G401 (cell line): ENCODE data around the gene RNASEH2B. TPM values are rescaled to one million over a fixed set of nuclear protein-coding genes. Genes with fewer than 3 reads are reported as not detected.

ENCODE experiments used
- DNase-seq: peaks from one replicate; pipeline ENCODE4 v3.0.0-alpha.2; 2015; ENCODE audit warnings: low spot score
- in situ Hi-C: cut with HindIII; loops from 2 replicates; pipeline ENCODE4 v1.10.0; 2016; ENCODE audit warnings: low sequenced_read_pairs, mixed read lengths
- total RNA-seq: library from RNA; depleted of rRNA; stranded (reverse); fragments of >200 nt; shearing (Covaris generic); gene quantifications from 2 replicates; pipeline ENCODE4 v1.2.3, GENCODE V29; 2014

Gene RNASEH2B
- total RNA-seq, 1 experiment from 2014 or later: 41.6 TPM

DNA sequence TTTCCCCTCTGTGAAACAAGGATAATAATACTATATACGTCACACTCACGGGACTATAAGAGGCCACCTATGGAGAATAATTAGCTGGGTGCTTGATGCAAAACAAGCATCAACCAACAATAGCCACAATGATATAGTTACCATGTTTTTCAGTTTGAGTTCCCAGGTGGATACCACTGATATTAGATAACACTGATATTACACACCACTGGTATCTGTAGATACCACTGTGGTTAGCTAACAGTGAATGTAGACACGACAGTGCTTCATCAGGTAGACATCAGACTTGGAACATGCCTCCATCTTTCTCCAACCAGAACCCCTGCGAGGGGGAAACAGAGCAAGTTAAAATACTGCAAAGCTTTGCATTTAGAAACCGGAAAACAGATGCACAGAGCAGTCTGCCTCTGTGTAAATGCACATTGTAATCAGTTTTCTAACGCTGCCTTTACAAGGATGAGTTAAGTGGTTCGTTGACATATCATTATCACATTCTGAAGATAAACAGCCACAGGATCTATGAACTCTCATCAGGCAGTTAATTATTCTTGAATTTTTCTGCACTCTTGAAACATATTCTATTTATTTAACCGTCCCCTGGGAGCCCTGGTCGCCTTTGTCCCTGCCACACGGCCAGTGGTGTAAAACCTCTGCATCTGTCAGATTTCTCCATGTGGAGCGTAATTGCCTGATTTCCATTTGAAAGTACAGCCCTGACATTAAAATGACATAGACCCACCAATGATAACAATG, 80.7 kb downstream of the RNASEH2B start:
- in situ Hi-C loops: no loop called here
- DNase-seq: peak; percentile 33

DNA sequence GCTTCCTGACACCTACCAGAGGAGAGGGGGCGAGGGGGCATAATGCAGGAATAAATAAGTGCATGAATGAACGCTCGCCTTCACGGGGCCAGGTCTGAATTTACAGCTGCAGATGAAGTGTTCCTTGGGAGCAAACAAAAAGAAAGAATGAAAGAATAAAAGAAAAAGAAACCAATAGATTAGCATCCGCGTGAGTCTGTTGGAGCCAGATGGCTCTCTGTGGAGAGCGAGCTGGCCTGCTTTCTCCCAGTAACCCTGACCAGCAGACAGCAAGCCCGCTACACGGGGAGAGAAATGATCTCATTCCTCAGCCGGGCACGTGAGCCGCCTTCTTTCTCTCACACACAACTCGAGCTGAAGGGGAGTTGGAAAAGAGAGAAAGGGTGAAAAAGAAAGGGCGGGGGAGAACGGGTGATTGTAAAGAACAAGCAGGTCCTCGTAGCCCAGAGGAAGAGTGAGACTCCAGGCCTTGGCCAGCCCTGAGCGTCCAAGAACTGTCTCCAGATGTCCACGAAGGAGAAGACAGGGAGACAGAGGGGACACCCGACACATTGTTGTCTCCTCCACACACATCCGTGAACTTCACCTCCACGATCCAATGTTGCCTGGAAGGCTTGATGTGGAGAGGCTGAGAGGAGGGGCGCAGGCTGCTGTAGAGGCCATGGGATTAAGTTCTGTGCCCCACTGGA, 81.4 kb downstream of the RNASEH2B start:
- in situ Hi-C loops: no loop called here
- DNase-seq: peak; percentile 95

DNA sequence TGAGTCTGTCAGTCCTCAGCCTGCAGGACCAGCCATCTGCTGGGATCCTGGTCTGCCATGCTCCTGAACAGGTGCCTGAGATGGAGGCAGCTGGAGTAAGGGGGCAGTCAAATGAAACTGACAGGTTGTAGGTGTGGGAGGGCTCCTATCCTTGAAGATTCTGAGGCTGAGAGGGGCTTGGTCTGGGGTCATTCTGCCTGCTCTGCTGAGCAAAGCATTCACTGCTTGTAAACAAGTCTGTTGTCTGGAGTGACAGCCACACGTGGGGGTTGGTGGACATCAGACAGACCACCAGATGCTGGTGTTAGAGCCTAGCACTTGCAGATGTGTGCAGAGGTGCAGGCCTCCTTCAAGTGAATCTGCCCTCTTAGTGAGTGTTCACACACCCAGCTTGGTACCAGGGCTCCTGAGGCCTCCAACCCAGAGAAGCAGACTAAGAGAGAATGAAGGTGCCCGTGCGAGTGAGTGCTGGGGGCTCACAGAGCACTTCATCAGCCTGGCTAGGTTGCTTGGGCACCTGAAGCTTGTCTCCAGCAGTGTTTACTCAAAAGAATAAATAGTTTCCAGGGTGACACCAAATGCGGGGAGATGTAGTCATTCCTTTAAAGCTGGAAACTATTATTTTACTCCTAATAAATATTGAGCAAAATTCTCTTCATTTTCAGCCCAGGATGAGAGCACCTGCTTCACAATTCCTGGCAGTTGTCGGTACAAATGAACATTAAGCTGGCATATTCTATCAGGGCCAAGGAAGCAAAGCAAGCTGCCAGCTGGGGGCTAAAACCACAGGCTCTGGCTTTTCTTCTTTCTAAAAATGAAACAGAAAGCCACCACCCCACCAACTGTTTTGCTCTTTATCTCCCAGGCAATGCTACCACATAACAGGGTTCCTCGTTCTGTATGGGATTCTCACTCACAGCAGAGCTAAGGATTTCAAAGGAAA, 82.3 kb downstream of the RNASEH2B start:
- in situ Hi-C loops: no loop called here
- DNase-seq: peak; percentile 92

DNA sequence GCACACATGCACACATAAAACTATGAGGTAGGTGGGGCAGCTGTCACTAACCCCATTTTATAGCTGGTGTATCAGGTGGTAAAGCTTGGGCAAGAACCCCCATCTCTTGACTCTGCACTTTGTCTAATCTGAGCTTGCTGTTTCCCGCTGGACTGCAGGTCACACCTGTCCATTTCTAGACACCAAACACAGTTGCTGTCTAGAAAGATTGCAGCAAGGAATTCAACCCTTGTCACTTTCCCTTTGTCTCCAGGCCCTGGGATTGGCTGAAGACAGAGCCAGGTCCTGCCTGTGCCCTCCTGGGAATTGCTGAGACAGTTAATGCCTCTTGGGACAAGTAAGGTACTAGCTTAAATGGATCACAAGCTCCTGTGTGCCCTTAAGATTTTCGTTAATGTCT, 83.8 kb downstream of the RNASEH2B start:
- peak; percentile 23 for DNase-seq
- in situ Hi-C loops: no loop called here

DNA sequence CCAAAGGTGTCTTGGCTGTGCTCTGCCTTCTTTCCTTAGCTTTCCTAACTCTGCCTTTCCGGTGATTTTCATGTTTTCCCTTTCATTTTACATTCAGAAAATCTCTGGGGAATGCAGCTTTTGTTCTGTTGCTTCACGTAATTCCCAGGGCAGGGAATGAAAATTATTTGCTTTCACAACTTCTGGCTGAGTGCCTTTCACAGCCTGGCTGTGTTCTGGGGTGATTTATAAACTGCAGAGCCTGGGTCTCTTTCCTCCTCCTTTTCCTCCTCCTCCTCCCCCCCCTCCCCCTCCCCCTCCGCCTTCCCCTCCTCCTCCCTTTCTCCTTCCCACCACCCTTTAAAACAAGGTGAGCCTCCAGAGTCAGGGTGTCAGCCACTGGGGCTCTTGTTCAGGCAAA, 84.3 kb downstream of the RNASEH2B start:
- no peak for DNase-seq
- in situ Hi-C loops: no loop called here

DNA sequence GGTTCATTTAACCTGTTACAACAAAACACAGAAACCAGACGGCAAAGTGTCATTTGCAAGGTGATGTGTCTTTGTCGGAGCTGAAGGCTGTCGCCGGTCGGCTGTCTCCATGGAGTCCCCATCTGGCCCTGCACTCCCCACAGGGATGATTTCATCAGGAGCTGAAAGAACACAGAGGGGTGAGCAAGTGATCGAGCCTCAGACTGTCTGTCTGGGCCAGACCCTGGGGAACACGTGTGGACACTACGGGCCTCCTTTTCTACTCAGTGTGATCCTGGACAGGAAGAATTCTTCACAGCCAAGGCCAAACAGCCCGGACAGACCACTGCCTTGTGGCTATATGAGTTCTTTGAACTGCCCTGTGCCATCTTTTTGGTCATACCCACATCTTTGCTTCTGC, 85.1 kb downstream of the RNASEH2B start:
- peak; percentile 34 for DNase-seq
- in situ Hi-C loops: no loop called here

DNA sequence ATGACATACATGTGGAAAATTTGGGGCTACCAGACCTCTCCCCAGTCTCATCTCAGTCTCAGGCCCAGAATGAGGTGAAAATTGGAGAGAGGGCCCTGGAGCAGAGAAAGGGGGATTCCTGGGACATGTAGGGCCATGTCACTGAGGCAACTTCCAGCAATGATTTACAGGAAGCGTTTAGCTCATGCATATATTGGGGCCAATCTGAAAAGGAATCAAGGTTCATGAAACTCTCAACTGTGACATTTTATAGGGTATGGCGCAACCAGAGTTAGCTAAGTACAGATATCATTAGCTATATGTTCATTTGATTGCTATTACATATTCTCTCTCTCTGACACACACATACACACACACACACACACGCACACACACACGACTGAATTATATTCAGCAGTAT, 86.3 kb downstream of the RNASEH2B start:
- in situ Hi-C loops: no loop called here
- no peak for DNase-seq

DNA sequence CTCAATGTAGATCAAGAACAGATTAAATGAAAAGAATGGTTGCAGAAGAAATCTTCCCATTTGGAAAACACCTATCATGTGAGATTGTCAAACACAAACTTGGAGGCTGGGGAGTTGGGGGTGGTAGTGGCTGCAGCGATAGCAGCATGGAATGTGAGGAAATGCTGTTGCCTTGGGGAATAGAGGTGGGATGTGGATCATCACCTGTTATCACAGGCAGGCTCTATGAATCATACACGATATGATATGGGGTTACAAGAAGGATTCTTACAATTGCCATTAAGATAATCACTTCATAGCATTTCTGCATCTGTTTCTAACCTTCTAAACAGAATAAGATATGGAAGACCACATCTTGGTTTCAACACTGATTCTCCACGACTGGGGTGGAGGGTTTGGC, 88.7 kb downstream of the RNASEH2B start:
- in situ Hi-C loops: no loop called here
- no peak for DNase-seq

DNA sequence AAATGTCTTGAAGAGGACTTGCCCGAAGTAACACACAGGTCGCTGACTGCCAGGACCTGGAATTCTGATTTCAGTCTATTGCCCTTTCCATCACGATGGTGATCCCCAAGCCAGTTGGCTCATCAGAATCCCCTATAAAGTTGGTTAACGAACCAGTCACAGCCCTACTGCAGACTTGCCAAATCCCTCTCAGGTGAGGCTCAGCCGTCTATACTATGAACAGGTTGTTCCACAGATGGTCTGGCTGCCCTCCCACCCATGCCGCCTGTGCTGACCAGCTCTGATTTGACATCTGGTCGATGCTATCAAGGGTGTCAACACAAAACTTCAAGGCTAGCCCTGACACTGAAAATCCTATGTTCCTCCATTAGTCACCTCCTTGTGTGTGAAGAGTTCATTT, 90.0 kb downstream of the RNASEH2B start:
- in situ Hi-C loops: no loop called here
- peak; percentile 82 for DNase-seq

DNA sequence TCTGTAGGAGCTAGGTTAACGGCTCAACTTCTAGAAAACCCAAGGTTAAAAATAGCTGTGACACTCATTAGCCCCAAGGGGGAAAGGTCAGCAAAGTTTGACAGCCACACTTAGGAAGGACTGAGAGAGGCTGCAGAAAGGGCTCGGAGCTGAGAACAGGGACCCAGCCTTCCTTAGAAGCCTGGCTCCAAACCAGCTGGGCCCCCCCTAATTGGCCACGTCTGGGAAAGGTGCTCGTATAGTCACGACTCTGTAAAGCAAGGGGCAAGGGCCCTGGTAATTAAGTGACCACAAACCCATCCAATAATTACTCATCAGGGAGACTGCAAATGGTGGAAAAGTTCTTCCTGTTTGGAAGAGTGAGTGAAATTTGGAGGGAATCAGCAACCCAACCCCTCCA, 90.5 kb downstream of the RNASEH2B start:
- in situ Hi-C loops: no loop called here
- DNase-seq: no peak

DNA sequence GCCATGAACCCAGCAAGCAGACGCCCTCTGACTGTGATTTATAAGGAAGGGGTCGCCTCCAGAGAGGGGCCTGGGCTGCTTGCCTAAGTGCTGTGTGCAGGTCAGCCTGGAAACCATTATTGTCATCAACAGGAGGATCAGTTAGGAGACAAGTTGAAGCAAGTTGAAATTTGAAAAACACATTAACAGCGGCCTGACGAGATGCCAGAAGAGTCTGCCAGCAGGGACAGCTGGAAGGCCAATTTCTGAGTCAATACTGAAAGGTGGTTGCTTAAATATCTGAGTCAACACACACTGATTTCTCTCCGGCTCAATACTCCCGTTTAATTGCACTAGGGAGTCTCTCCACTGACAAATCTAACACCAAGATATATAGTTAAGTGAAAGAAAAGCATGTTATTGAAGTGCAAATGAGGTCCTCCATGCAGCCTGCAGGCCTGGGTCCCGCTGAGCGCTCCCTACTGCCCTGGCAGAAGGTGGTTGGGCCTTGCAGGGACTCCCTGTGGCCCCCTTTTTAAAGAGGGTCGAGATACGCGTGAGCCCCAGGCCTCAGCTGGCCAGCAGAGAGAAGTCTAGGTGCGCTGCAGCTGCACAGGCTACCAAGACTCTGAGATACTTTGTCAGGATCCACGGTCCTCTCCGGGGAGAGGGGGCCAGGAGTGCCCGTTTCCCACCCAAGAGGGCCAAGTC, 91.1 kb downstream of the RNASEH2B start:
- in situ Hi-C loops: no loop called here
- peak; percentile 38 for DNase-seq

DNA sequence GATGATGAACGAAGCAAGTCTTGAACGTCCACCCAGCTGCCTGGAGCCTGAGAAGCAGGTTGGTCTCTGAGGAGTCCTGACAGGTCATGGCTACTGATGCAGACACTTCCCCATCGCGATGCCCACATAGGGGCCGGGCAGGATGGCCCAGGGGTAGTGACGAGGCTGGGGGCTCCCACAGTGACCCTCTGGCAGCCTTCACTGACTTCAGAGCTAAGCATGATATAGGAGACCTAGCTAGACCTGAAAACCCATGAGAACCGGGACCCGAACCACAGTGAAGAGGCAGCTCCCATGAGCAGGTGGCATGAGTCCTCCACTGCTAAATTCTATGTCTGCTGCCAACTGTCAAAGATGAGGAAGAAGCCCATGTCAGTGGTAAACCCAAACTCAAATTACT, 91.7 kb downstream of the RNASEH2B start:
- in situ Hi-C loops: no loop called here
- DNase-seq: no peak

DNA sequence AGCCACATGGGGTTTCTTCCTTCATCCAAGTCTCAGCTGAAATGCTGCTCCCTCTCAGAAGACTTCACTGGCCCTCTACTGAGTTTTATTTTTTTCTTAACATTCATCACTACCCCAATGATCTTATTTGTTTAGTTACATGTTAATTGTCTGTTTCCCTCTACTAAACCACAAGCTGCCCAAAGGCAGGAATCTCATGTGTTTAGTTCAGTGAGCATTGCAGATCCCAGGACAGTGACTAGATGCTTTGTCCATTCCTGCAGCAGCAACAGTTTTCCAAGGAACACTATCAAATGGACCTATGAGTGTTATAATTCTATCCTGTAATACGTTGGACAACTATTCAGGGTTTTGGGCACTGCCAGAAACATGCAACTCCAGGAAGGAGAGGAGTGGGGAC, 93.1 kb downstream of the RNASEH2B start:
- DNase-seq: no peak
- in situ Hi-C loops: no loop called here

DNA sequence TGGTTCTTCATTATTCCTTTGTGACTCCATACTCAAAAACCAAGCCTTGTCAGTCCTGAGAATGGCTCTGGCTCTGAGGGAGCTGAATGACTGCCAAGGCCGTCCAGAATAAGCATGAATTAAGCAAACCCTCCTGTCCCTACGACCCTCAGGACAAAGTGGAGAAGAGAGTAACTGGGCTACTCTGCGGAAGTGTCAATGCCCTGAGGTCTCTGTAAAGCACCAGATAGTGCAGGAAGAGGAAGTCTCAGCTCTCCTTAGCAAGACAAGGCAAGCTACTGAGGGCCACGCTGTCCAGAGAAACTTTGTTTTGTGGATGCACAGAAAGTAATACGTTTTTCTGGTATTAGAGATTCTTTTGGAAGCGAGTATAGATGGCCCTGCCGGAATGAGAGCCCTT, 94.1 kb downstream of the RNASEH2B start:
- in situ Hi-C loops: no loop called here
- DNase-seq: no peak

DNA sequence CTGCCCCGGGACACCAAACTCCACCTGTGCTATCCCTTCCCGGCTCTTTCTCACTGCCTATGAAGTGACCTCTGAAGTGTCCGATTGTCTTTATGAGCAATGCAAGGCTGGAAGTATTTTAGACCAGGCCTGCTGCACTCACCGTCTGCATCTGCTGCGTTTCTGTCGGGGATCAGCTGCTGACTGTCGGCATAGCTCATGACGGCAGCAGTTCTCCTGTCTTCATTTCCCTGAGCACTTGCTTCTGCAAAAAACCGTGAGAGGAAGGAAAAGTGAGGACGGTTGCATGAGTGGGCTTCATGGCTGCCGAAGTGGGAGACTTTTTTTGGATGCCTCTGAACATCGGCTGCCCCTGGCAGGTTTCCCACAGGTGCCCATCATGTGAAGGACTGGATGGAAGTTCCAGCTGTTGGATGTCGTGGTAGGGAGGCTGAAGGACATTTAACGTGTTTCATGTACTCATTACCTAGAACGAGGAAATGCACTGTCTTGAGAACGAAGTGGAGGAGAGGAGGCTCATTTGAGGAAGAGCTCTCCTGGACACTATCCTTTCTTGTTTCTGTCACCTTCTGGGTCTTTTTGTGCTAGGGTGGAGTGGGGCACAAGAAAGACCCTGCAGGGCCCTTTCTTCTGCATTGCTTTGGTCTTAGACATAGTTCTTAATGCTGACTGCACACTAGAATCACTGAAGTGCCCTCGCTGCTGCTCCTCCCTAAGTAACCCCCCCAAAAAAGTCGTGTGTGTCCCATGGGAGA, 94.7 kb downstream of the RNASEH2B start:
- DNase-seq: no peak
- in situ Hi-C loops: no loop called here

DNA sequence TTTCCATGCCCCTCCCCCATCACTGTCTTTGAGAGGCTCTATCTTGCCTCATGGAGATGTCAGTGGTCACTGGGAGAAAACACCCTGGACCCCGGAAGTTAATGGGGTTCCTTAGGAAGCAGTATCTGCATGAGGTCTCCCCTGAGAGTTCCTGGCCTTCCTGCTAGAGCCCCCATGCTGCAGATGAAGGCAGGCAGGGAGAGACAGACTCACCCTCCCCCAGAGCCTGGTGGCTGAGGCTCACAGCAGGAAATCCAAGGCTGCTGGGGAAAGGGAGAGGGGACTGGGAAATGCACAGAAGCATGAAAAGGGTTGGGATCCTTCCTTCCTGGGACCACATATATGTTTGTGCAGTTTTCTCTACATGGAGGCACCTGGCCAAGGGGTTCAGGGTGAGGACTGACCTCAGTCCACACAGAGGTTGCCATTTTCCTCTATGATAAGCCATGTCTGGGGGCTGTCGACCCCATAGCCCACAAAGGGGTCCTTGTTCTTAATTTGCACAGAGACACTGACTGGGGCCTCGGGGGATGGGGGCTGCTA, 95.4 kb downstream of the RNASEH2B start:
- DNase-seq: no peak

DNA sequence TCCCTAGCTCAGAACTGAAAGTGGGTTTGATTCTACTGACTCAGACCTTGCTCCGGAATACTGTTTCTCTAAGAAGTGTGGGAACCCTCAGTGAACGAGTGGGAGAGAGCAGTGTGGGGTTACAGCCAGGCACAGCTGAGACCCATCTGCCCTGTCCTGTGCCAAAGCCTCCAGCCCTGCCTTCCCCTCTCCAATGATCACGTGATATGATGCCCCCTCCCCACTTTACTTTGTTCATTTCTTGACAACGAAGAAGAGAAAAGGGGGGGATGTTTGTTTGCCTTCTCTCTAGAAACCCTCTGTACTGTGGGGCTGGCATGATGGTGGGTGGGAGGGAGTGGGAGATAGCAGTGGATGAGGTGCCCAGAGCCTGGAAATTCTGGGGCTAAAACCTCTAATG, 96.0 kb downstream of the RNASEH2B start:
- no peak for DNase-seq
- in situ Hi-C loops: no loop called here

More for the DNA sequence above, 95.4 kb downstream of the RNASEH2B start:
- in situ Hi-C loops: no loop called here
